Measurements from ENCODE around the gene YPEL2. TPM values are rescaled to one million over a fixed set of nuclear protein-coding genes. Genes with fewer than 3 reads are reported as not detected.

The YPEL2 gene
- polyA plus RNA-seq, 1 donor (not counting 4 experiments of a cell fraction or from before 2014, with no cell fraction given), result 4.6 TPM

GRCh38 chr17:59427425-59427921 lies 96.0 kb downstream of the YPEL2 start:
- Histone ChIP-seq H3K4me3 (ENCODE audit: control insufficient read depth in 2 of 3, extremely low read depth in 1 of 3, insufficient read depth in 2 of 3, low read depth in 1 of 3, low read length in 3 of 3) (no peak overlapping the region), H4K20me1 (ENCODE audit: control insufficient read depth, extremely low read depth, insufficient read depth, low read length) (no peaks in the 10 kb centered on the region), H3K79me2 (ENCODE audit: control insufficient read depth, insufficient read depth, low read length) (no peaks in the 10 kb centered on the region), H2AFZ (ENCODE audit: control insufficient read depth, low read length) (no peak overlapping the region), H3K27ac (ENCODE audit: control insufficient read depth, insufficient read depth, low read length) (no peak overlapping the region), H3K9ac (ENCODE audit: control insufficient read depth, extremely low read depth, insufficient read depth, low read length) (no peak overlapping the region), H3K4me2 (ENCODE audit: control insufficient read depth, extremely low read depth, insufficient read depth, low read depth, low read length) (no peak overlapping the region), H3K9me1 (ENCODE audit: control insufficient read depth, extremely low read depth, insufficient read depth, low read length) (no peaks in the 10 kb centered on the region), H3K4me1 (ENCODE audit: control insufficient read depth, extremely low read depth, insufficient read depth, low read length) (peaks cover 3% of the 10 kb centered on the region), H3K36me3 (ENCODE audit: control insufficient read depth in 2 of 2, extremely low read depth in 1 of 2, insufficient read depth in 2 of 2, low read length in 2 of 2) (no peaks in the 10 kb centered on the region), H3K9me3 (ENCODE audit: control insufficient read depth, low read depth, low read length) (no peaks in the 10 kb centered on the region), H3K27me3 (ENCODE audit: control insufficient read depth, extremely low read depth, insufficient read depth, low read length) (no peaks in the 10 kb centered on the region)
- TF ChIP-seq CTCF (optimal IDR thresholded peaks at IDR 0.05 in 1 of 3, IDR thresholded peaks at IDR 0.05 in 1 of 3, conservative IDR thresholded peaks at IDR 0.05 in 1 of 3; ENCODE audit: extremely low read depth in 1 of 3, insufficient read depth in 2 of 3, low read length in 3 of 3), result no peak
- TF ChIP-seq EZH2 (IDR thresholded peaks at IDR 0.05; ENCODE audit: low read length), result no peak
- FAIRE-seq (no peak), DNase-seq (ENCODE audit: low read depth, low spot score) (no peak)
- dilution Hi-C loops (cut with MboI; ENCODE audit: extremely low pct_ligation_motif_present, low sequenced_read_pairs), result loop anchor here (25.0 kb wide), 1 partner anchor 90 kb away; the partner anchor contains the start of gene YPEL2

GRCh38 chr17:59427996-59428395 lies 96.5 kb downstream of the YPEL2 start:
- no peak overlapping the region for H3K27ac ChIP-seq (ENCODE audit: control insufficient read depth, insufficient read depth, low read length)
- H3K4me3 ChIP-seq (ENCODE audit: control insufficient read depth in 2 of 3, extremely low read depth in 1 of 3, insufficient read depth in 2 of 3, low read depth in 1 of 3, low read length in 3 of 3), result no peak overlapping the region
- peaks cover 3% of the 10 kb centered on the region for H3K4me1 ChIP-seq (ENCODE audit: control insufficient read depth, extremely low read depth, insufficient read depth, low read length)
- H3K9me3 ChIP-seq (ENCODE audit: control insufficient read depth, low read depth, low read length), result no peaks in the 10 kb centered on the region
- no peak overlapping the region for H3K4me2 ChIP-seq (ENCODE audit: control insufficient read depth, extremely low read depth, insufficient read depth, low read depth, low read length)
- H4K20me1 ChIP-seq (ENCODE audit: control insufficient read depth, extremely low read depth, insufficient read depth, low read length), result no peaks in the 10 kb centered on the region
- H3K9ac ChIP-seq (ENCODE audit: control insufficient read depth, extremely low read depth, insufficient read depth, low read length), result no peak overlapping the region
- FAIRE-seq, result no peak
- H3K27me3 ChIP-seq (ENCODE audit: control insufficient read depth, extremely low read depth, insufficient read depth, low read length), result no peaks in the 10 kb centered on the region
- dilution Hi-C loops (cut with MboI; ENCODE audit: extremely low pct_ligation_motif_present, low sequenced_read_pairs), result loop anchor here (25.0 kb wide), 1 partner anchor 91 kb away; the partner anchor contains the start of gene YPEL2
- DNase-seq (ENCODE audit: low read depth, low spot score), result no peak
- no peaks in the 10 kb centered on the region for H3K36me3 ChIP-seq (ENCODE audit: control insufficient read depth in 2 of 2, extremely low read depth in 1 of 2, insufficient read depth in 2 of 2, low read length in 2 of 2)
- no peak for TF ChIP-seq CTCF (optimal IDR thresholded peaks at IDR 0.05 in 1 of 3, IDR thresholded peaks at IDR 0.05 in 1 of 3, conservative IDR thresholded peaks at IDR 0.05 in 1 of 3; ENCODE audit: extremely low read depth in 1 of 3, insufficient read depth in 2 of 3, low read length in 3 of 3)
- TF ChIP-seq EZH2 (IDR thresholded peaks at IDR 0.05; ENCODE audit: low read length), result no peak
- no peak overlapping the region for H2AFZ ChIP-seq (ENCODE audit: control insufficient read depth, low read length)
- no peaks in the 10 kb centered on the region for H3K9me1 ChIP-seq (ENCODE audit: control insufficient read depth, extremely low read depth, insufficient read depth, low read length)
- H3K79me2 ChIP-seq (ENCODE audit: control insufficient read depth, insufficient read depth, low read length), result no peaks in the 10 kb centered on the region

Measured in keratinocyte (primary cell).